Breast epithelium (tissue), 4 donors: ENCODE data around the gene SPSB1. TPM values are rescaled to one million over a fixed set of nuclear protein-coding genes. Genes with fewer than 3 reads are reported as not detected.

Experiments
- DNase-seq, 2 donors: peaks; one replicate each; pipeline ENCODE4 v3.0.0-alpha.2; 2019; ENCODE audit warnings: low spot score in 2 of 2
- H3K27ac ChIP-seq, 2 donors: fragments of 200-600 bp; sonication (generic) in 1 of 2; one replicate each; pipeline ENCODE4 v1.5.1; 2016 to 2019; ENCODE audit warnings: mild to moderate bottlenecking in 1 of 2
- H3K27me3 ChIP-seq, 2 donors: fragments of 200-600 bp; sonication (generic) in 1 of 2; one replicate each; pipeline versions ENCODE4 v1.5.1 to v1.6.0; 2017 to 2019; ENCODE audit warnings: control low read depth in 1 of 2, mild to moderate bottlenecking in 1 of 2
- H3K36me3 ChIP-seq: fragments of 200-600 bp; one replicate; pipeline ENCODE4 v1.5.1; 2019
- H3K4me1 ChIP-seq, 2 donors: fragments of 200-600 bp; sonication (generic); one replicate each; pipeline ENCODE4 v1.5.1; 2016 to 2019; ENCODE audit warnings: control low read depth in 1 of 2
- H3K4me3 ChIP-seq, 3 donors: fragments of 200-600 bp; sonication (generic); 1 replicate in 2 of 3; 2 replicates in 1 of 3; pipeline ENCODE4 v1.5.1; 2016 to 2019; ENCODE audit warnings: mild to moderate bottlenecking in 3 of 3, moderate library complexity in 2 of 3
- H3K9me3 ChIP-seq, 2 donors: fragments of 200-600 bp; sonication (generic) in 1 of 2; one replicate each; pipeline ENCODE4 v1.5.1; 2016 to 2019; ENCODE audit warnings: control low read depth in 1 of 2
- POLR2A ChIP-seq: fragments of 450-650 bp; IDR thresholded peaks from one replicate; pipeline ENCODE4 v1.6.1; 2016; ENCODE audit warnings: antibody characterized with exemption, mild to moderate bottlenecking, moderate library complexity
- POLR2AphosphoS5 ChIP-seq, 3 donors: sonication (generic); formaldehyde crosslinking; IDR thresholded peaks; one replicate each; pipeline ENCODE4 v1.6.1; 2017; ENCODE audit warnings: antibody characterized with exemption in 3 of 3
- intact Hi-C: fragments of 100-400 bp; cut with DNase I; formaldehyde crosslinking; loops from one replicate; pipeline ENCODE4 v1.15.1; 2023; ENCODE audit warnings: low total_unique reads
- total RNA-seq, 3 donors: library from RNA; depleted of rRNA; stranded (reverse); fragments of >200 nt; gene quantifications; one replicate each; pipeline ENCODE4 v1.1.0, GENCODE V29; 2016
- TF ChIP-seq, protein P1 (sequence below), 3 donors: fragments of 450-650 bp; IDR thresholded peaks; one replicate each; pipeline ENCODE4 v1.5.1; 2016 to 2017; ENCODE audit warnings: antibody characterized with exemption in 3 of 3, mild to moderate bottlenecking in 3 of 3, moderate library complexity in 3 of 3

The SPSB1 gene
- total RNA-seq, 3 donors from 2014 or later, result 30.6 to 52.5 (median 34.4) TPM

DNA sequence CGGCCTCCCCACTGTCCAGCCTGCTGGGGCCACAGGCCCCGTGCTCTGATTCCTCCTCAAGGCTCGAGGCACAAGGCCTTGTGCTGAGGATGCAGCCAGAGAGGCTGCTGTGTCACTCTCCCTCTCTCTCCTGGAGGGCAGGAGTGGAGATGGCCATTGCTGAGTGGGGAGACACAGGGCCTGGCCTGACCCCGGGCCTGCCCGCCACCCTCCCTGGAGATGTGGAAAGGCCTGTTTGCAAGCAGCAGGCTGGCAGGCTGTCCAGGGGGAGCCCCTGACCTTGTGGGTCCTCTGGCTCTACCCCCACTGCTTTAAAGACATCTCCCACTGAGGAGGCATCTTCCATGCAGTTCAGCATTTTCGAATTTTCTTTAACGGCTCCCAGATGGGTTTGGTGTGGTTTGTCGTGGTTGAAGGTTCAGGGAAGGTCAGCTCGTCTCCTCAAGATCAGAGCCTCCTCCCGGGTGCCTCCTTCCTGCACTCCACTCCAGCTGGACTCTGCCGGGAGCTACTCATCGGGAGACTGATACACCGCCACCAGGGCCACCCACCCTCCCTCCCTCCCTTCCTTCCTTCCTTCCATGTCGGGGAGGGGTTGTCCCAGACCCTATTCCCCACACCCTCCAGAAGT, 69.1 kb downstream of the SPSB1 start:
- H3K4me1 ChIP-seq, result no peaks in the 10 kb centered on the region
- no peak for TF ChIP-seq POLR2A
- TF ChIP-seq, protein P1, sequence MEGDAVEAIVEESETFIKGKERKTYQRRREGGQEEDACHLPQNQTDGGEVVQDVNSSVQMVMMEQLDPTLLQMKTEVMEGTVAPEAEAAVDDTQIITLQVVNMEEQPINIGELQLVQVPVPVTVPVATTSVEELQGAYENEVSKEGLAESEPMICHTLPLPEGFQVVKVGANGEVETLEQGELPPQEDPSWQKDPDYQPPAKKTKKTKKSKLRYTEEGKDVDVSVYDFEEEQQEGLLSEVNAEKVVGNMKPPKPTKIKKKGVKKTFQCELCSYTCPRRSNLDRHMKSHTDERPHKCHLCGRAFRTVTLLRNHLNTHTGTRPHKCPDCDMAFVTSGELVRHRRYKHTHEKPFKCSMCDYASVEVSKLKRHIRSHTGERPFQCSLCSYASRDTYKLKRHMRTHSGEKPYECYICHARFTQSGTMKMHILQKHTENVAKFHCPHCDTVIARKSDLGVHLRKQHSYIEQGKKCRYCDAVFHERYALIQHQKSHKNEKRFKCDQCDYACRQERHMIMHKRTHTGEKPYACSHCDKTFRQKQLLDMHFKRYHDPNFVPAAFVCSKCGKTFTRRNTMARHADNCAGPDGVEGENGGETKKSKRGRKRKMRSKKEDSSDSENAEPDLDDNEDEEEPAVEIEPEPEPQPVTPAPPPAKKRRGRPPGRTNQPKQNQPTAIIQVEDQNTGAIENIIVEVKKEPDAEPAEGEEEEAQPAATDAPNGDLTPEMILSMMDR (IDR thresholded peaks at IDR 0.05), result no peak
- no peak for TF ChIP-seq POLR2AphosphoS5 (IDR thresholded peaks at IDR 0.05)

DNA sequence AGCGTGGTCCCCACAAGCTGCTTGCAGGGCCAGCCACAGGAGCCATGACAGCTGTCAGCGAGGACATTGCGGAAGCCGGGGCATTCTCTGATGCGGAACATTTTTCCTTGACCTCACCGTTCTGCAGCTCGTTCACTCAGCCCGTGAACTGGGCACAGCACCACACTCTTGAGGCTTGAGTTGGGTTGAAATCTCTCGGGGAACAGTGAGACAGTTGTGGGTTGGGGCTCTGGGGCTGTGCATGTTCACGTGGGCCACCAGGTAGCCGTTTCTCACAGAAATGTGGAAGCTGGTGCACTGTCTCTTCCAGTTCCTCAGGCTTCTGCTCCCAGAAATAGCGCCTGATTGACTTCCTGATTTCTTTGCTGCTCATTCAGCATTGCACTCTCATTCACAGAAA, 69.8 kb downstream of the SPSB1 start:
- no peaks in the 10 kb centered on the region for H3K36me3 ChIP-seq
- no peak for DNase-seq
- no peak overlapping the region for H3K27ac ChIP-seq
- no peak overlapping the region for H3K4me3 ChIP-seq
- H3K4me1 ChIP-seq, result no peaks in the 10 kb centered on the region
- H3K9me3 ChIP-seq, result no peaks in the 10 kb centered on the region
- TF ChIP-seq POLR2A (no peak), POLR2AphosphoS5 (IDR thresholded peaks at IDR 0.05) (no peak)
- TF ChIP-seq, protein P1 (IDR thresholded peaks at IDR 0.05), result no peak
- no peaks in the 10 kb centered on the region for H3K27me3 ChIP-seq
- intact Hi-C loops, result no loop called here

More for the DNA sequence above, 69.1 kb downstream of the SPSB1 start:
- intact Hi-C loops, result no loop called here
- Histone ChIP-seq H3K9me3 (no peaks in the 10 kb centered on the region), H3K27ac (peak overlapping the region in 1 of 2 donors; percentile 12), H3K27me3 (no peaks in the 10 kb centered on the region), H3K4me3 (no peak overlapping the region), H3K36me3 (no peaks in the 10 kb centered on the region)
- no peak for DNase-seq

DNA sequence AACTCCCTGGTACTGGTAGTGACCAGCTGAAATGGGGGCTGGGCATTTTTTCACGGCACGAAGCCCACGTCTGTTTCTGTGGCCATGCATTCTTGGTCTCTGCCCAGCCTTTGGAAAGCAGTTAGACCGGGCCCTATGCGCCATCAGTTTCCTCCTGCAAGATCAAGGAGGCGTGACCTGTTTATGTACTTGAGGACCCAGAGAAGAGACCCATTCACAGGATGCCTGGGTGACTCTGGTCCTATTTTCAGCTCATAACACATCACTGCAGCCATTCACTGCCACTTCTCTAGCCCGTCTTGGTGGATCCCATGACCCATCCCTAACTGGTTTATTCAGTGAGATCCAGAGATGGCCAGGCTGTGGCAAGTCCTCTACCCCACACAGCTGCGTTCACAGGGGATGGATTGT, 70.4 kb downstream of the SPSB1 start:
- Histone ChIP-seq H3K9me3 (no peaks in the 10 kb centered on the region), H3K27me3 (no peaks in the 10 kb centered on the region), H3K4me1 (no peaks in the 10 kb centered on the region), H3K27ac (no peak overlapping the region), H3K36me3 (no peaks in the 10 kb centered on the region), H3K4me3 (no peak overlapping the region)
- no peak for TF ChIP-seq POLR2A
- TF ChIP-seq POLR2AphosphoS5 (IDR thresholded peaks at IDR 0.05), result no peak
- TF ChIP-seq, protein P1 (IDR thresholded peaks at IDR 0.05), result no peak
- DNase-seq, result no peak
- intact Hi-C loops, result no loop called here

DNA sequence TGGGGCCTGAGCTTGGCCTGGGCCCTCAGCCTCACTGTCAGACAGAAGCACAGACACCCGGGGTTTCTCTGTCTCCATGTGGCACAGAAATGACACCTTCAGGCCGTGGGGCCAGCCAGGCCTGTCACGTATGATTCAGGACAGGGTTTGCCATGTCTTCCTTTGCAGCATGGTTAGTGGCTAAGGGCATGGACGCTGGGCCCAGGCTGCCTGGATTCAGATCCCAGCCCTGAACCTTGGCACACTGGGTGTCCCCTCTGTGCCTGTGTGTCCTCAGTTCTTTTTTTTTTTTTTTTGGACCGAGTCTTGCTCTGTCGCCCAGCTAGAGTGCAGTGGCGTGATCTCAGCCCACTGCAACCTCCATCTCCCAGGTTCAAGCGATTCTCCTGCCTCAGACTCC, 73.6 kb downstream of the SPSB1 start:
- intact Hi-C loops, result no loop called here
- H3K27ac ChIP-seq, result no peak overlapping the region
- H3K4me1 ChIP-seq, result no peaks in the 10 kb centered on the region

More for the DNA sequence above, 73.6 kb downstream of the SPSB1 start:
- no peak for DNase-seq
- Histone ChIP-seq H3K9me3 (no peaks in the 10 kb centered on the region), H3K27me3 (no peaks in the 10 kb centered on the region), H3K4me3 (no peak overlapping the region), H3K36me3 (no peaks in the 10 kb centered on the region)
- TF ChIP-seq POLR2A (no peak), POLR2AphosphoS5 (IDR thresholded peaks at IDR 0.05) (no peak)
- TF ChIP-seq, protein P1 (IDR thresholded peaks at IDR 0.05), result no peak
